Activated CD8-positive, alpha-beta memory T cell treated with anti-CD3 and anti-CD28 coated beads for 4 hours (primary cell): ENCODE data around the gene JAKMIP1.

Source experiments
- DNase-seq, 2 donors: peaks; one replicate each; pipeline ENCODE4 v3.0.0-alpha.2; 2020; ENCODE audit warnings: low read depth in 2 of 2

The JAKMIP1 gene

DNA sequence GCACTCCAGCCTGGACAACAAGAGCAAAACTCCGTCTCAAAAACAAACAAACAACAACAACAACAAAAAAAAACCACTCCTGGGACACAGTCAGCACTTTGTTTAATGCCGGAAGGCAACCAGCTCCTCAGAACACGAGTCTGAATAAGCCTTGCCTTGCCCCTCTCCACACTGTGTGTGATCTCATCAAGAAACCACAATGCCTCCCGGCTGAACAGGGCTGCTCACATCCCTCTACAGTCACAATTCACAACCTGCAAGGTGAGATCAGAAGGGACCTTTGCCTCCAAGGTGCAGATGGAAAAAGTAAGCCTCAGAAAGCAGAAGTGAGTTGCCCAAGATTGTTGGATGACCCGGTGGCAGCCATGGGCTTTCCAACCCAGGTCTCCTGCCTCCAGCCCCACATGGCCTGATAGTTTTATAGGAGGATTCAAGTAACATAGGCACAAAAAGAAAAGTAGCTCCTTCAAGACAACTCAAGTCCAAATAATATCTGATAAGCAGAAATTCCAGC lies 80.8 kb downstream of the JAKMIP1 start:
- DNase-seq, result no peak

GRCh38 chr4:6118201-6118600 lies 82.1 kb downstream of the JAKMIP1 start:
- DNase-seq, result no peak

- no peak for DNase-seq
Observed at GRCh38 chr4:6116696-6117285, 83.6 kb downstream of the JAKMIP1 start.

GRCh38 chr4:6115746-6116586 lies 84.4 kb downstream of the JAKMIP1 start:
- no peak for DNase-seq

GRCh38 chr4:6115342-6115741 lies 85.0 kb downstream of the JAKMIP1 start:
- DNase-seq, result no peak

DNA sequence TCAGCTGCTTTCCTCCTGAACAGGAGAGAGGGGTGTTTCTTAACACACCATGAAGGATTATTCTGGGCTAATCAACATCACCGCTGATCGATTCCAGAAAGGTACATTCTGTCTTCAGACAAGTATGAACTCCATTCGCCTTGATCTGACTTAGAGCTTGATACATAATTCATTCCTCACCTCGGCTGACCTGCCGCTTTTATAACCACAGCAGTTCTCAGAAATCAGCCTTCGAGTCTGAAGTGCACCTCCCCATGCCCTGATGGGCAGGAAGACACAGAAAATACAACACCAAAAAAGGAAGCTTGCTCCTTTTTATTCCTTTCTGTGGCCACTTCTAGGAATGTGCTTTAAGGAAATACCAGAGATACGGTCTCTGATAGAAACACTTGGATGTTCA lies 85.7 kb downstream of the JAKMIP1 start:
- DNase-seq, result no peak

DNA sequence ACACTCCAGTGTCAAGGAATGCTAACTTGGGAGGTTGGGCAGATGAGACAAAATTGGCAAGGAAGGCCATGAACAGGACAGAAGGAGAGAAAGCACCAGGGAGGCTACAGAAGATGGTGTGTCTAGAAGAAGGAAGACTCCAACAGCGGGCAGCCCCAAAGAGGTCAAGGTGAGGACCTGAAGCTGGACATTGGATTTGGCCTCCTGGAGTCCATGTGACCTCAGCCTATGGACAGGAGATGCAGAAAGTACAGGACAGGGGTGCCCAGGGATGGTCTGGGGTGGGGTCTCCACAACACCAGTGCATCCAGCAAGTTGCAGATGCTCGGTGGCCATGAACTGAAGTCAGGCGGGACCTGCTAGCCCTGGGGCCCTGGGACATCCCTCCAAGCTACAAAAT lies 86.2 kb downstream of the JAKMIP1 start:
- DNase-seq, result no peak

DNA sequence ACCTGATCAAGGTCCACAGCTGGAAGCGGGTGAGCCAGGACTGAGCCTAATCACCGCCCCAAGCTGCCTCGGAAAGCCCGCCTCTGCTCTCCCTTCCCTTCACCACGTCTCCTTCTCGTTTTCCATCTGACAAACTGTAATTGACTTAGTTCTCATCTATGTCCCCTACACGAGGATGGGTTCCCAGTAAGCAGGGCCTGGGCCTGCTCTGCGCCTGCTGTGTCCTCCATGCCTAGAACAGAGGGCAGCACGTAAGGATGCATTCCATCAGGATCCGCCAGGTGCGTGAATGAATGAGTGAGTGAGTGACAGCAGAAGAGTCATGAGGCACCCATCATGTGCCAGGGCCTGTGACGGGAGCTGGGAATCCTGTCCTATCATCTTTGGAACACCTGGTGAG lies 86.7 kb downstream of the JAKMIP1 start:
- DNase-seq, result no peak

DNA sequence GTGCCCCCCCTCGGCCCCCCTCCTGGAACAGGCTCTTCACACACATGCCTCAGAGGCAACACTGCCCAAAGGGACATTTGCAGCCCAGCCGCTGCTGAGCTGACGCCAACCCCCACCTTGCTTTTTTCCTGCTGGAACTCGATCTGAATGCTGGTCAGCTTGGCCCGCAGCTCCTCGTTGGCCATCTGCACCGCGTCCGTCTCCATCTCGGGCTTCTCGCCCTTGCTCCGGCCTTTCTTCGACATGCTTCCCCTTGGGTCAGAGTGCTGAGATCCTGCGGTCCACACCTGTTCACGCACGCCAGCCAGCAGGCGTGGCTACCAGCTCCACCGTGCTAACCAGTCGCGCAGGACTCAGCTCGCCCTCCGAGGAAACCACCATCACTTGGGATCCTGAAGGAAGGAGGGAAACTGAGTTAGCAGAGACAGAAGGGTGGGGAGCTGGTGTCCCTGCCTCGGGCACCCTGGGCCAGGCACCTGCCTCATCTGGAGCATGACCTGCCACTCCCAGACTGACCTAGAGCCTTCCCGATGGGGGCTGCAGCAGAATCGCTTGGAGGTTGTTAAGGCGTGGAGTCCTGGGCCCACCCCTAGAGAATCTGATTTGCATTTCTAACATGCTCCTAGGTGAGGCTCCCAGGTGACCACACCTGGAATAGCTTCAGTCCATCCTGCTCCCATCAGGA lies 87.6 kb downstream of the JAKMIP1 start:
- DNase-seq, result no peak

- DNase-seq, result no peak
Observed at GRCh38 chr4:6111354-6111960, 88.9 kb downstream of the JAKMIP1 start.

DNA sequence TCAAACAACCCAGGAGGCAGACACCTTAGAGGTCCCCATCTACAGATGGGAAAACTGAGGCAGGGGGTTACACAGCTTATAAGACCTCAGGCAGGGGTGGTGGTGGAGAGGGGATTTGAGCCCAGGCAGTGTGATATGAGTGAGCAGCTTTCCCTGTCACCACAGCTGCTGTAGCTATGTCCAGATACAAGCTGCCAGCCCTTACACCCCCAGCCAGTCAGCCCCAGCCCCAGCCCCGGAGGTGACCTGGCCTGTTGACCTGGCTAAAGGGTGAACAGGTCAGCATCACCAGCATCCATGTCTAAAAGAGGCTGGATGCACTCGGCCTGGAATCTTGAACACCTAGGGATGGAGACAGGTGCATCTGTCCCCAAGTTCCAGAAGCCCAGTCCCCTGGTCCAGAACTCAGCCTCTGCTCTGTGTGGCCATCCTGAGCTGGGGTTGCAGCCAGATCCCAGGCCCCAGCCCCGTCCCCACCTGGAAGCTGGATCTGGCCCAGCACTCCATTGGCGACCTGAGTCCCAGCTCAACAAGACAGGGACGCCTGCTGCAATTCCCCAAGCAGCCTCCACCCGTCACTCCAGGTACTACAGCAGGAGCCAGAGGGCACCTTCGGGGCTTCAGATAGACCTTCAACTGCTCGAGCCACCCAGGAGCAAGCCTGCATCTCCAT lies 89.5 kb downstream of the JAKMIP1 start:
- DNase-seq, result no peak

- DNase-seq, result no peak
Observed at GRCh38 chr4:6109842-6110560, 90.3 kb downstream of the JAKMIP1 start.

DNA sequence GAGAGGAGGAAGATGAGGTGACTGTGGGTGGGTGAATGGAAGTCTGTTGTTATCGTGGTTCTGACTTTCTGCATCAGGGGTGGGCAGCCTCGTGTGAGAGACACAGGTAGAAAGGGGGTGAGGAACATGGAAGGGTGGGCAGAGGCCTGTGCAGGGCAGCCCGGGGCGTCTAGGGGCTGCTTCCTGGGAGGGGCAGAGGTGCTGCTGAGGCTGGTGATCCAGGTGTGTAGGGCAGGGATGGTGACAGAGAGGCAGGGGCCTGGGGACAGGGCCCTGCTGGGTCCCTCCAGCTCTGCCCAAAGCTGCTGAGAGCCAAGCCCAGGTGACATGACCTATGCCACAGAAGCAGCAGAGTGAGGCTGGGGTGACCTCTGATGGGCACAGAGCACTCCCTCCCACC lies 92.5 kb downstream of the JAKMIP1 start:
- DNase-seq, result no peak

- no peak for DNase-seq
Observed at GRCh38 chr4:6107114-6107791, 93.1 kb downstream of the JAKMIP1 start.

DNA sequence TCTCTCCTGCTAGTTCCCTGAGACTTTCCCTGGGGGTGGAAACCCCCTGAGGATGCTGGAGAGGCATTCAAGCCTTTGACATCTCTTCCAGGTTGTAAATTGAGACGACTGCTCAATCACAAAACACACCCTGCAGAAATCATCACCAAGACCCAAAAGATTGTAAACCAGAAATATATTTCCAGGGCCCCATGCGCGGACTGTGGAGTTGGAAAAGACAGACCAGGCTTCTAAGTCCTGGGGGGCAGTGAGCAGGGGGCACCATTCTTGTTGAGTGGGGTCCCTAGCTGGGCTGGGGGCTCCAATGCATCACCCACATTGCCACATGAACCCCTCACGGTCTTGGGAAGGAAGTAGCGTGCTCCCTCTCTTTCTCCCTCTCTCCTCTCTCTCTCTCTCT lies 94.2 kb downstream of the JAKMIP1 start:
- DNase-seq, result no peak

- DNase-seq, result no peak
Observed at GRCh38 chr4:6105311-6105911, 94.9 kb downstream of the JAKMIP1 start.

- no peak for DNase-seq
Observed at GRCh38 chr4:6104541-6105130, 95.7 kb downstream of the JAKMIP1 start.

- no peak for DNase-seq
Observed at GRCh38 chr4:6097581-6097980, 102.8 kb downstream of the JAKMIP1 start.

DNA sequence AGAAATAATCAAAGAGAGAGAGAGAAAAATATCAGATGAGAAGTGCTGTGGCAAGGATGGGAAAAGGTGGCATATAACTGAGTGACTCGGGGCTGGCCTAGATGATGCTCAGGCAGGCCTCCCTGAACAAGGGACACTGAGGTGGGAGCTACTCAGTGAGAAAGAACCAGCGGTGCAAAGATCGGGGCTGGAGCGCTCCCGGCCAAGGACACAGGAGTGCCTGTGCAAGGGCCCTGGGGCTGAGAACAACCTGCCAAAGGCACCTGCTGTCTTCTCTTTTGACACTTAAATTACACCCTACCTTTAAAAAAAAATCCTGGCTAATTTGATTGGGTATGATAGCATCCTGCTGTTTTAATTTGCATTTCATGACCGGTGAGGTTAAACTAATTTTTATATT lies 104.5 kb downstream of the JAKMIP1 start:
- DNase-seq, result no peak
